Stimulated activated effector memory CD8-positive, alpha-beta T cell treated with anti-CD3 and anti-CD28 coated beads, Interleukin-12 subunit alpha, Interleukin-12 subunit beta, amount 100 ng/mL, for 72 hours (primary cell): ENCODE data around the gene LRRC45.

Experiments
- ATAC-seq: fragments of 150-1000 bp; cut with Tn5 transposase; 2 replicates; pipeline ENCODE4 v1.10.0; 2021
- DNase-seq, 2 donors: peaks; one replicate each; pipeline ENCODE4 v3.0.0; 2021 to 2022; ENCODE audit warnings: low spot score in 2 of 2
- H3K27ac Mint-ChIP-seq: one replicate; pipeline ENCODE4 v1.8.0; 2022; ENCODE audit warnings: mild to moderate bottlenecking, mixed read lengths
- H3K36me3 Mint-ChIP-seq: one replicate; pipeline ENCODE4 v1.8.0; 2022; ENCODE audit warnings: mild to moderate bottlenecking, mixed read lengths
- H3K4me1 Mint-ChIP-seq: one replicate; pipeline ENCODE4 v1.8.0; 2022; ENCODE audit warnings: mixed read lengths
- H3K4me3 Mint-ChIP-seq: one replicate; pipeline ENCODE4 v1.8.0; 2022; ENCODE audit warnings: mild to moderate bottlenecking, mixed read lengths
- H3K9me3 Mint-ChIP-seq: one replicate; pipeline ENCODE4 v1.8.0; 2022; ENCODE audit warnings: mixed read lengths

LRRC45 gene

DNA sequence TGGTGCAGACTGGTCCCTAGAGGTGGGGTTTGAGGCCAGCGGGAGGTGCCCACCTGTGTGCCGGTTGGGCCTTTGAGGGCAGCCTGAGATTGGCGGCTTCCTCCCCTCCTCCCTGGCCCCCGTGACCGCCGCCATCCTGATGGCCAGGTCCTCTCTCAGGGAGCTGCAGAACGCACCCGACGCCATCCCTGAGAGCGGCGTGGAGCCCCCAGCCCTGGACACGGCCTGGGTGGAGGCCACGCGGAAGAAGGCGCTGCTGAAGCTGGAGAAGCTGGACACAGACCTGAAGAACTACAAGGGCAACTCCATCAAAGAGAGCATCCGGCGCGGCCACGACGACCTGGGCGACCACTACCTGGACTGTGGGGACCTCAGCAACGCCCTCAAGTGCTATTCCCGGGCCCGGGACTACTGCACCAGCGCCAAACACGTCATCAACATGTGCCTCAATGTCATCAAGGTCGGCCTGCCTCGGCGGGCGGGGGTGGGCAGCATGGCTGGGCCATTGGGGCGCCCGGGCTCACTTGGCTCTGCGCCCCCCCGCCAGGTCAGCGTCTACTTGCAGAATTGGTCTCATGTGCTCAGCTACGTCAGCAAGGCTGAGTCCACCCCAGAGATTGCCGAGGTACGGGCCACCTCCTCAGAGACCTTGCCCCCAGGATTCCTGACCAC is 31.4 kb downstream of the LRRC45 start:
- no peaks in the 10 kb centered on the region for H3K9me3 Mint-ChIP-seq
- H3K4me3 Mint-ChIP-seq: no peak overlapping the region
- DNase-seq (no peak), ATAC-seq (no peak)
- peaks cover 22% of the 10 kb centered on the region for H3K4me1 Mint-ChIP-seq
- peaks cover 15% of the 10 kb centered on the region for H3K36me3 Mint-ChIP-seq
- peak overlapping the region; percentile 72 for H3K27ac Mint-ChIP-seq

DNA sequence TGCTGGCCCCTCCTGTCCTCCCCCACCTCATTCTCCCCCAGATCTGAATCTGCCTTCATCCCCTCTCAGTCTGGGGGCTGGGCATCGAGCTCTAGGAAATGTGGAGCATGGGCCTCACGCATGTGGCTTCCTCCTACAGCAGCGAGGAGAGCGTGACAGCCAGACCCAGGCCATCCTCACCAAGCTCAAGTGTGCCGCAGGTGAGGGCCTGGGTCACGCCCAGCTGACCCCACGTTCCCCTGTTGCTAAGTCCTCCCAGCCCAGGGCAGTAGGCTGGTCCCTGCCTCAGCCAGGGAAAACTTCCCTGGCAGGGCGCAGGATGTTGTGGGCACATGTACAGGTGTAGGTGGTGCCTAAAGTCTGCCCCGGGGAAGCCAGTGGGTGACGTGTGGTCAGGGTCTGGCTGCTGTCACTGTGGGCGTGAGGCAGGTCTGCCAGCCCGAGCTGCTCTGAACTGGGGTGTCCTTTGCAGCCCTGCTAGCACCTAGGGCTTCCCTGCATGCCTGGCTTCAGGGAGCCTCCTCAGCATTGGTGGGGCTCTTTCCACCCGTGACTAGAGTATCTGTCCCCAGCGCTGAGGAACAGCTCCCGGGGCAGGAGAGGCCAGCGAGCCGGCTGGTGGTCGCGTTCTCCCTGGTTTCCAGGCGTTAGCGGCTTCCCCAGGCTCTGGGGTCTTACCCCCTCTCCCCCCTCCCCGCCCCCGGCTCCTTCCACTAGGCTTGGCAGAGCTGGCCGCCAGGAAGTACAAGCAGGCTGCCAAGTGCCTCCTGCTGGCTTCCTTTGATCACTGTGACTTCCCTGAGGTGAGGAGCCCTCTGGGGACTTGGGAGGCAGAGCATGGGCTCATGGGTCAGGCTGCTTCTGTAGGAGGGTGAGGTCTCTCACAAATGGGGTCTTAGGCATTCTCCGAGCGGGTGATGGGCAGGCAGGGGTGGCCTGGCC is 32.2 kb downstream of the LRRC45 start:
- Mint-ChIP-seq H3K4me1 (peaks cover 19% of the 10 kb centered on the region), H3K9me3 (no peaks in the 10 kb centered on the region), H3K36me3 (peaks cover 22% of the 10 kb centered on the region), H3K4me3 (no peak overlapping the region), H3K27ac (peak overlapping the region; percentile 72)
- DNase-seq: no peak
- no peak for ATAC-seq

DNA sequence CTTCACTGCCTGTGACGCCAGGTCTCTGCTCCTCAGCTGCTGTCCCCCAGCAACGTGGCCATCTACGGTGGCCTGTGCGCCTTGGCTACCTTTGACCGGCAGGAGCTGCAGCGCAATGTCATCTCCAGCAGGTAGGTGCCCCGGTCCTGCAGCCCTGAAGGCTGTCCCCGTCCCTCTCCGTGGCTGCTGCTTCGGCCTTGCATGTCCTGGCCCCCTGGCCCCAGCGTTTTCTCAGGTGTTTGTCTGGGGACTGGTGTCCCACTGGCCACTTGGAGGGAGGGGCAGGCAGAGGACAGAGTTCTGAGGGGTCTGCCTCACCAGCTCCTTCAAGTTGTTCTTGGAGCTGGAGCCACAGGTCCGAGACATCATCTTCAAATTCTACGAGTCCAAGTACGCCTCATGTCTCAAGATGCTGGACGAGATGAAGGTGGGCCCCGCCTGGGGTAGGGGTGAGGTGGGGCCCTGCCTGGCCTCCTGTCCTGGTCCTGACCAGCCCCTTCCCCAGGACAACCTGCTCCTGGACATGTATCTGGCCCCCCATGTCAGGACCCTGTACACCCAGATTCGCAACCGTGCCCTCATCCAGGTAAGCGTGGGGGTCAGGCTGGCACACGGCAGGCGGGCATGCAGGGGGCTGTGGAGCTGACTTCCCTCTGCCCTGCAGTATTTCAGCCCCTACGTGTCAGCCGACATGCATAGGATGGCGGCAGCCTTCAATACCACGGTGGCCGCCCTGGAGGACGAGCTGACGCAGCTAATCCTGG is 33.0 kb downstream of the LRRC45 start:
- ATAC-seq: no peak
- Mint-ChIP-seq H3K4me1 (peaks cover 13% of the 10 kb centered on the region), H3K9me3 (no peaks in the 10 kb centered on the region), H3K36me3 (peaks cover 31% of the 10 kb centered on the region), H3K4me3 (no peak overlapping the region), H3K27ac (peak overlapping the region; percentile 5)
- DNase-seq: no peak

DNA sequence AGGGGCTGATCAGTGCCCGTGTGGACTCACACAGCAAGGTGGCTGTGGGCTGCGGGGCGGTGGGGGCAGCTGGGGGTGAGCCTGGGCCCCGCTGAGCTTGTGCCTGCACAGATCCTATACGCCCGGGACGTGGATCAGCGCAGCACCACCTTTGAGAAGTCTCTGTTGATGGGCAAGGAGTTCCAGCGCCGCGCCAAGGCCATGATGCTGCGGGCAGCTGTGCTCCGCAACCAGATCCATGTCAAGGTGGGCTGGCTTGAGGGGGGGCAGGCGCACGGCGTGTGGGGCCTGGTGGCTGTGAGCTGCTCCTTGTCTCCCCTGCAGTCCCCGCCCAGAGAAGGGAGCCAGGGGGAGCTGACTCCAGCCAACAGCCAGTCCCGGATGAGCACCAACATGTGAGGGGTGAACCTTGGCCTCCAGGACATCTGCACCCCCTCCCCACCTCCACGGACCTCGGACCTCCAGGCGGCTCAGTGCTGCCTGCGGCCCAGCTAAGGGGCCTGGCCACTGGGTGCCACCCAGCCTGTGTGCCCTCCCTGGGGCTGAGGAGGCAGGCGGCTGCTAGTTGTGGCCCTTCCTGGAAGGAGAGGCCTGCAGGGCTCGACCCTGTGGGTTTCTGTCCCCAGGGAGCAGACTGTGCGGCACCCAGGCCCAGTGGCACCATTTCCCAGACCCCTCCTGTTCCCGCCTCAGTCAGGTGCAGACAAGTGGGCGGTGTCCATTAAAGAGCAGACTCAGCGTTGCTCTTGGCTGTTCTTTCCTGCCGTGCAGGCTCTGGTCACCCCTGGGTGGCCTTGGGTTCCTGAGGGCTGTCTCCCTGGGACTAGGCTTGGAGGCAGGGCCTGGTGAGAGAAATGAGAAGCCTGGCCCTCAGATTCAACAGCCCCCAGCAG is 33.9 kb downstream of the LRRC45 start:
- H3K27ac Mint-ChIP-seq: no peak overlapping the region
- H3K9me3 Mint-ChIP-seq: no peaks in the 10 kb centered on the region
- ATAC-seq (no peak), DNase-seq (no peak)
- no peak overlapping the region for H3K4me3 Mint-ChIP-seq
- H3K4me1 Mint-ChIP-seq: peaks cover 13% of the 10 kb centered on the region
- H3K36me3 Mint-ChIP-seq: peaks cover 34% of the 10 kb centered on the region

GRCh38 chr17:82058230-82058854 is 35.2 kb downstream of the LRRC45 start:
- no peak for DNase-seq
- no peak overlapping the region for H3K4me3 Mint-ChIP-seq
- H3K27ac Mint-ChIP-seq: peak overlapping the region; percentile 80
- ATAC-seq: no peak
- peaks cover 10% of the 10 kb centered on the region for H3K4me1 Mint-ChIP-seq
- H3K9me3 Mint-ChIP-seq: no peaks in the 10 kb centered on the region
- peaks cover 38% of the 10 kb centered on the region for H3K36me3 Mint-ChIP-seq

- no peak overlapping the region for H3K4me3 Mint-ChIP-seq
- DNase-seq: no peak
These were observed 35.7 kb downstream of the LRRC45 start for GRCh38 chr17:82058855-82059249.

DNA sequence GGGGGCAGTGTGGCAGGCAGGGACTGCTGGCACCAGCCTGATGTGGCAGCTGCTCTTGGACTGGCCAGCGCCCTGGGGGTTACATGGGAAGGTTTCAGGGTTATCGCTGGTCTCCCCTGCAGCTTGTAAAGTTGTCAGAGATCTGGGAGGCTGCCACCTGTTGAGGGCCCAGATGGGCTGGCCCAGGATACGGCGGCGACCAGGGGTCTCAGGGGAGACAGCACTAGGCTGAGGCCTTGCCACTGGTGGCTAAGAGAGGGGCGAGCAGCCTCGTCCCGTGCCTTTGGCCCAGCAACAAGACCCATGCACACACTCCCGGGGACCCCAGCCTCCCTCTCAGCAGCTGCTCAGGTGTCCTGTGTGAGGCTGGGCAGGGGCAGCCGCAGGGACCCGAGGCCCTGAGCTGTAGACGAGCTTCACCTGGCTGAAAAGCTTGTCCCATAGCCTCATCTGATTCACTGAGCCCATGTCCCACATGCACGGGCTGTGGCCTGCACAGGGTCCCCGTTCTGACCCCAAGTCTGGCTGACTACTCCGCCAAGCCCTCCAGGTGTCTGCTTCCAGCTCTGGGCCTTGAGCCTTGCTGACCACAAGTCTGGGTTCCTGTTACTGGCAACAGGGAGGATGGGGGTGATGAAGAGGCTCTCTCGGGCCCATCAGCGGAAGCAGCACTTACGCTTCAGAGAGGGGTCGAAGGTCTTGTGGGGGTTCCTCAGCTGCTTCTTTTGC is 36.3 kb downstream of the LRRC45 start:
- DNase-seq (no peak), ATAC-seq (no peak)
- Mint-ChIP-seq H3K36me3 (peaks cover 38% of the 10 kb centered on the region), H3K27ac (peak overlapping the region; percentile 60), H3K4me1 (peaks cover 13% of the 10 kb centered on the region), H3K4me3 (no peak overlapping the region), H3K9me3 (no peaks in the 10 kb centered on the region)

More at GRCh38 chr17:82058855-82059249, 35.7 kb downstream of the LRRC45 start:
- H3K36me3 Mint-ChIP-seq: peaks cover 38% of the 10 kb centered on the region
- no peaks in the 10 kb centered on the region for H3K9me3 Mint-ChIP-seq
- H3K4me1 Mint-ChIP-seq: peaks cover 8% of the 10 kb centered on the region
- ATAC-seq: no peak
- H3K27ac Mint-ChIP-seq: peak overlapping the region; percentile 60

GRCh38 chr17:82060001-82060380 is 36.9 kb downstream of the LRRC45 start:
- no peak overlapping the region for H3K27ac Mint-ChIP-seq
- ATAC-seq: no peak

DNA sequence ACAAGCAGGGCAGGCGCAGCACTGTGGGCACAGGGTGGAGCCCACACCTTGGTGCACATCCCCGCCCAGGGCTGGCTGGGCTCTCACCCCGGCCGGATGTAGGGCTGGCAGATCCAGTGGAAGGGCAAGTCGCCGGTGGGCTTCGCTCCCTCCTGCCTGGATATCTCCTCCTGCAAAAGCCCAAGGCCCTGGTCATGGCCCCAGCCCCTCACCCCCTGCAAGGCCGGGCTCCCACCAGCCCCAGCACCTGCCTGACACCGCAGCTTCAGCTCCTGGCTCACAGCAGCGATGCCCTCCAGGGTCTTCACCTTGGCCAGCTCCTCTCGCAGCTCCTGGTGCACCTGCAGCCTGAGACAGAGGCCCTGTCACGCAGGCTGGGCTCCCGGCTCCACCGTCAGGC is 37.5 kb downstream of the LRRC45 start:
- Mint-ChIP-seq H3K9me3 (no peaks in the 10 kb centered on the region), H3K27ac (no peak overlapping the region), H3K4me1 (peaks cover 10% of the 10 kb centered on the region), H3K4me3 (no peak overlapping the region), H3K36me3 (peaks cover 32% of the 10 kb centered on the region)
- DNase-seq (no peak), ATAC-seq (no peak)

More at GRCh38 chr17:82060001-82060380, 36.9 kb downstream of the LRRC45 start:
- DNase-seq: no peak
- peaks cover 13% of the 10 kb centered on the region for H3K4me1 Mint-ChIP-seq
- no peaks in the 10 kb centered on the region for H3K9me3 Mint-ChIP-seq
- no peak overlapping the region for H3K4me3 Mint-ChIP-seq
- peaks cover 35% of the 10 kb centered on the region for H3K36me3 Mint-ChIP-seq

- DNase-seq (no peak), ATAC-seq (no peak)
- Mint-ChIP-seq H3K4me1 (peaks cover 13% of the 10 kb centered on the region), H3K9me3 (no peaks in the 10 kb centered on the region), H3K36me3 (peaks cover 32% of the 10 kb centered on the region), H3K4me3 (no peak overlapping the region), H3K27ac (no peak overlapping the region)
These were observed 38.2 kb downstream of the LRRC45 start for GRCh38 chr17:82061047-82061925.

DNA sequence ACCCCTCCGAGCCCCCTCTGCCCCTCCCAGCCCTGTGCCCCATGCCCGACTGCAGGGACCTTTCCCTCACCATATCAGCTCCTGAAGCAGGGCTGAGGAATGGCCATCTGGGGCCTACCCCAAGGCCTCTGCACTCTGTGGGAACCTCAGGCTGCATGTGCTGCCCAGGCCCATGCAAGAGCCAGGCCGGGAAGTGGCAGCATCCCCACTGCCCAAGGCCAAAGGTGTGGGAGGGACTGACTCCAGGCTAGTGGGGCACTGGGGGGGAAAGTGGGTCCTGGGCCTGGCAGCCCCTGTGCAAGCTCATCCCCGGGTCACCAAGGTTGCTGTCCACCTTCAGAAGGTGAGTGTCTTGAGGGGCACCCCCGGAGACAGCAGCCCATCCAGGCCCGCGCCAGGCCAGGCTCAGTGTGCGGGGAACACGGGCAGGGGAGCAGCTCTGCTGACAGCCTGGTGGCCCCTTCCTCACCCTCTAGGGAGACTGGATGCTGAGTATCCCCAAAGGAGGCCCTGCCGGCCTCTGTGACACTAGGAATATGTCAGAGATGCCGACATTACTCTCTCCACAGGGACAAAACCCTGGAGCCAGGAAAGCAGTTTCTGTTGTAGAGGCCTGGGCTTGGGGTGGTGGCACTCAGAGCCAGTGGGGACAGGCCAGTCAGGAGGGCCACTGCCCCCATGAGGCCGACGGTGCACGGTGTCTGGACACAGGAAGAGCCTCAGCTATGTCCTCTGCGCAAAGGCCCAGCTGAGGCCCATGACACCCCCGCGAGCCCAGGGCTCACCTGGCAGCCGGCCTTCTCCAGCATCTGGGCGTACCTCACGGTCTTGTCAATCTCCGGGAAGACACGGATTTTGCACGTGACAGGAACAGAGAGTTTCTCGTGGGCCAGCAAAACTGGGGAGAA is 39.2 kb downstream of the LRRC45 start:
- no peak for ATAC-seq
- H3K36me3 Mint-ChIP-seq: peaks cover 32% of the 10 kb centered on the region
- H3K4me3 Mint-ChIP-seq: no peak overlapping the region
- H3K4me1 Mint-ChIP-seq: peaks cover 15% of the 10 kb centered on the region
- no peak for DNase-seq
- no peaks in the 10 kb centered on the region for H3K9me3 Mint-ChIP-seq
- peak overlapping the region; percentile 37 for H3K27ac Mint-ChIP-seq

DNA sequence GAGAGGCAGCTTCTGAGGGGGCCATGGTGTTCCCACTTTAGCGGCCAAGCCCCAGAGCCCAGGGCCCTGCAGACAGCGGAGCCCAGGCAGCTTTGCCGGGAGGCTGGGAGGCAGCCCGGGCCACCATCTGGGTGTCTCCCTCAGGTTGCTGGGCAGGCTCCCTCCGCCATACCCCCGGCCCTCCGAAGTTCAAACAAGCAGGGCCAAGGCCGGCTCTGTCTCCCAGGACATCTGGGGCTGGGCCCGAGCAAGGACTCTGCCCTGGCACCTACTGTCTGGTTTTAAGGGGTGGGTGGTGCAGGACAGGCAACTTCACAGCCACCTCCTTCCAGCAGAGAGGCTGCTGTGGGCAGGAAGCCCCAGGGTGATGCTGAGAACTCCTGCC is 39.9 kb downstream of the LRRC45 start:
- Mint-ChIP-seq H3K9me3 (no peaks in the 10 kb centered on the region), H3K36me3 (peaks cover 26% of the 10 kb centered on the region), H3K27ac (peak overlapping the region; percentile 37), H3K4me1 (peaks cover 15% of the 10 kb centered on the region), H3K4me3 (no peak overlapping the region)
- DNase-seq (no peak), ATAC-seq (no peak)
